PC-9 (cell line): ENCODE data around the gene AQP2. TPM values are rescaled to one million over a fixed set of nuclear protein-coding genes. Genes with fewer than 3 reads are reported as not detected.

Experiments used
- BruUV-seq: library from RNA; stranded (reverse); fragments of 400-500 nt; replicated peaks from 2 replicates; lab custom pipeline; 2021; lab: Mats Ljungman, UMichigan
- CTCF ChIA-PET: fragments of 300-600 bp; sonication (Branson Sonifier 250); formaldehyde crosslinking; loops from one replicate; lab custom pipeline; 2022; ENCODE audit warnings: antibody characterized with exemption; lab: Charles Lee
- POLR2A ChIA-PET: fragments of 300-600 bp; sonication (Branson Sonifier 250); formaldehyde crosslinking; loops from one replicate; lab custom pipeline; 2022; ENCODE audit warnings: antibody characterized with exemption; ENCODE audit not compliant: unreplicated experiment; lab: Charles Lee
- DNase-seq, 2 experiments: peaks; one replicate each; pipeline versions ENCODE4 v3.0.0 to v3.0.0-alpha.2; 2015 to 2022; ENCODE audit warnings: mixed read lengths in 1 of 2
- H2AFZ ChIP-seq: fragments of 200-600 bp; sonication (generic); 2 replicates; pipeline ENCODE4 v1.8.1; 2017; ENCODE audit warnings: antibody characterized with exemption
- H3F3A ChIP-seq: fragments of 200-600 bp; sonication (generic); 2 replicates; pipeline ENCODE4 v1.8.1; 2017; ENCODE audit warnings: antibody characterized with exemption, mild to moderate bottlenecking, low read depth; ENCODE audit not compliant: insufficient read depth
- H3K27ac ChIP-seq: fragments of 200-600 bp; sonication (generic); 2 replicates; pipeline ENCODE4 v1.6.1; 2016; ENCODE audit warnings: mixed run types
- H3K27me3 ChIP-seq: fragments of 200-600 bp; sonication (generic); 2 replicates; pipeline ENCODE4 v1.6.1; 2016; ENCODE audit warnings: low read depth, mixed run types; ENCODE audit not compliant: insufficient read depth
- H3K36me3 ChIP-seq: fragments of 200-600 bp; sonication (generic); 2 replicates; pipeline ENCODE4 v1.6.1; 2016; ENCODE audit warnings: low read depth, mixed run types
- H3K4me1 ChIP-seq: fragments of 200-600 bp; sonication (generic); replicated peaks from 2 replicates; pipeline ENCODE4 v1.6.1; 2016; ENCODE audit warnings: mixed run types; ENCODE audit not compliant: insufficient read depth
- H3K4me2 ChIP-seq: fragments of 200-600 bp; sonication (generic); 2 replicates; pipeline ENCODE4 v1.6.1; 2017; ENCODE audit warnings: mixed run types
- H3K4me3 ChIP-seq: fragments of 200-600 bp; sonication (generic); 2 replicates; pipeline ENCODE4 v1.6.1; 2016; ENCODE audit warnings: mixed run types
- H3K79me2 ChIP-seq: fragments of 200-600 bp; sonication (generic); 2 replicates; pipeline ENCODE4 v1.6.1; 2017; ENCODE audit warnings: low read depth, mixed run types
- H3K9me2 ChIP-seq: fragments of 200-600 bp; sonication (generic); 2 replicates; pipeline ENCODE4 v1.8.1; 2017; ENCODE audit warnings: mild to moderate bottlenecking; ENCODE audit not compliant: insufficient read depth
- H3K9me3 ChIP-seq: fragments of 200-600 bp; sonication (generic); 2 replicates; pipeline ENCODE4 v1.8.1; 2016; ENCODE audit warnings: low read depth; ENCODE audit not compliant: insufficient read depth
- H4K20me1 ChIP-seq: fragments of 200-600 bp; sonication (generic); 2 replicates; pipeline ENCODE4 v1.8.1; 2017; ENCODE audit not compliant: insufficient read depth
- EZH2 ChIP-seq: fragments of 200-600 bp; sonication (generic); IDR thresholded peaks from 2 replicates; pipeline ENCODE4 v1.8.0; 2017; ENCODE audit warnings: antibody characterized with exemption, low read depth
- intact Hi-C: fragments of 100-400 bp; cut with micrococcal nuclease; formaldehyde crosslinking; loops from one replicate; pipeline ENCODE4 v1.10.0; 2022; ENCODE audit not compliant: unreplicated experiment
- total RNA-seq: library from RNA; stranded (reverse); gene quantifications from 2 replicates; pipeline ENCODE4 v1.2.3, GENCODE V29; 2021
- TF ChIP-seq, protein P1 (sequence below): fragments of 200-600 bp; sonication (generic); conservative IDR thresholded peaks from 2 replicates; pipeline ENCODE4 v1.6.1; 2017; ENCODE audit warnings: mixed run types, antibody characterized with exemption, mild to moderate bottlenecking, moderate library complexity

AQP2 gene
- total RNA-seq, 1 experiment from 2014 or later, result not detected

DNA sequence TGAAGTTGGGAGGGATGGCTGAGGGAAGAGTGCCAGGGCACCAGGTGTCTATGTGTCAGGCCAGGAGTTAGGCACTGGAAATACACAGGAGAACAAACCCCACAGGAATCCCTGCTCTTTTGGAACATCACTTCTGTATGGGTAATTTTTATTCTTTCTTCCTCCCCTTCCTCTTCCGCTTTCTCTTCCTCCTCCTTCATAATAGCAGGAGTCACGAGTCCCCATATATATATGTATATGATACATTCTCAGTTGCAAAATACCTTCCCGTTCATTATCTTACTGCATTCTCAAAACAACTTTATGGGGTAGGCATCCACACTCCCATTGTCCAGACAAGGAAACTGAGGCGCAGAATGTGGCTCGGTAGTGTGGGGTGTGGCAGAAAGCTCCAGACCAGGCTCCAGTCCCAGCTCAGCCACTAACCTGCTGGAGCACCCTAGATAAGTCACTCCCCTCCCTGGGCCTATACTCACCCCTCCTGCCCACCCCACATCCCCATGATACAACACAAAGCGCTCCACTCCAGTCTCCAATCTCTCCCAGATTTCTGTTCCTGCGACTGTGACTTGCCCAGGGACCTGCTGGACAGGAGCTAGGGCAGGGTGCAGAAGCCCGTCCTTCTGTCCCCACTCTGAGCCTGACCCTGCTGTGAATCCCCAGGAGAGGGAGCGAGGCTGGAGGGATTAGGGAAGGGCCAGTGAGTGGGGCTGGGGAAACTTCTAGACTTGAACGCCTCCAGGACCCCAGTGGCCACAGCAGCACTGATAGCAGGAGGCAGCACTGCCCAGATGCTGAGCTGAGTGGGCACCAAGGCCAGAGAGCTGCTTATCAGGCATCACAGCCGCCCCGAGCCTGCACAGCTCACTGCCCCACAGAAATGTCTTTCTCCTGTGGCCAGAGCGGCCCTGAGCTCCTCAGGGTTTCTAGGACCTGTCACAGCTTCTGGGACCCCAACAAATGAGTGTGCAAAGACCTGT lies 1.4 kb upstream of the AQP2 start:
- Histone ChIP-seq H3K36me3 (no peaks in the 10 kb centered on the region), H3K4me1 (peaks cover 14% of the 10 kb centered on the region), H3K79me2 (no peaks in the 10 kb centered on the region), H3K9me3 (no peaks in the 10 kb centered on the region), H3F3A (peaks cover 12% of the 10 kb centered on the region; the same call in 1 of the 2 replicates), H3K9me2 (no peaks in the 10 kb centered on the region), H3K4me3 (no peak overlapping the region), H3K4me2 (no peak overlapping the region), H3K27ac (no peak overlapping the region), H3K27me3 (no peaks in the 10 kb centered on the region), H4K20me1 (no peaks in the 10 kb centered on the region), H2AFZ (no peak overlapping the region)
- TF ChIP-seq EZH2, result no peak
- TF ChIP-seq, protein P1, sequence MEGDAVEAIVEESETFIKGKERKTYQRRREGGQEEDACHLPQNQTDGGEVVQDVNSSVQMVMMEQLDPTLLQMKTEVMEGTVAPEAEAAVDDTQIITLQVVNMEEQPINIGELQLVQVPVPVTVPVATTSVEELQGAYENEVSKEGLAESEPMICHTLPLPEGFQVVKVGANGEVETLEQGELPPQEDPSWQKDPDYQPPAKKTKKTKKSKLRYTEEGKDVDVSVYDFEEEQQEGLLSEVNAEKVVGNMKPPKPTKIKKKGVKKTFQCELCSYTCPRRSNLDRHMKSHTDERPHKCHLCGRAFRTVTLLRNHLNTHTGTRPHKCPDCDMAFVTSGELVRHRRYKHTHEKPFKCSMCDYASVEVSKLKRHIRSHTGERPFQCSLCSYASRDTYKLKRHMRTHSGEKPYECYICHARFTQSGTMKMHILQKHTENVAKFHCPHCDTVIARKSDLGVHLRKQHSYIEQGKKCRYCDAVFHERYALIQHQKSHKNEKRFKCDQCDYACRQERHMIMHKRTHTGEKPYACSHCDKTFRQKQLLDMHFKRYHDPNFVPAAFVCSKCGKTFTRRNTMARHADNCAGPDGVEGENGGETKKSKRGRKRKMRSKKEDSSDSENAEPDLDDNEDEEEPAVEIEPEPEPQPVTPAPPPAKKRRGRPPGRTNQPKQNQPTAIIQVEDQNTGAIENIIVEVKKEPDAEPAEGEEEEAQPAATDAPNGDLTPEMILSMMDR, result no peak
- ChIA-PET CTCF (interaction anchor here (0.5 to 1.1 kb wide), 2 partner anchors 14 to 48 kb away, joined by 4 read pairs; no protein-coding TSS in a partner anchor), POLR2A (no interaction called here)
- BruUV-seq, result no TSS peak
- intact Hi-C loops, result no loop called here
- DNase-seq, result no peak

DNA sequence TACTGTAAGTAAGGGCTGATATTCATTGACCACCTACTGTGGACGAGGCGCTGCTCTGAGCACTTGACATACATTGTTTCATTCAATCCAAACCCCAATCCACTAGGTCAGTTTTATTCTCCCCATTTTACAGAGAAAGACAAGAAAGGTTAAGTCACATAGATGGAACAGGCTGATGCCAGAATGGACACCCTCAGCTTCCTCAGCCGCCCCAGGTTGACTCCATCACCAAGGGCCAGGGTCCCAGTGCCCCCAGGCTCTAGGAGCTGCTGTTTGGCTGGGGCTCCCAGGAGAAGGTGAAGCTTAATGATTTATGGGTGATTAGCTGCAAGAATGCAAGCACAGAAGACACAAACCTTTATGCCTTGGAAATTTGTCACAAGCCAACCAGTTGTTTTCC lies 671 bp upstream of the AQP2 start:
- DNase-seq, result no peak
- H3K4me2 ChIP-seq, result no peak overlapping the region
- H3K9me2 ChIP-seq, result no peaks in the 10 kb centered on the region
- no TSS peak for BruUV-seq
- H3K4me3 ChIP-seq, result no peak overlapping the region
- peaks cover 5% of the 10 kb centered on the region; the same call in 1 of the 2 replicates for H3F3A ChIP-seq
- POLR2A ChIA-PET, result no interaction called here
- H2AFZ ChIP-seq, result no peak overlapping the region
- H4K20me1 ChIP-seq, result no peaks in the 10 kb centered on the region
- no peaks in the 10 kb centered on the region for H3K79me2 ChIP-seq
- no peak overlapping the region for H3K27ac ChIP-seq
- CTCF ChIA-PET, result interaction anchor here (0.5 to 1.1 kb wide), 2 partner anchors 13 to 48 kb away, joined by 4 read pairs; no protein-coding TSS in a partner anchor
- peaks cover 14% of the 10 kb centered on the region for H3K4me1 ChIP-seq
- no peaks in the 10 kb centered on the region for H3K27me3 ChIP-seq
- TF ChIP-seq, protein P1, result no peak
- TF ChIP-seq EZH2, result no peak
- no peaks in the 10 kb centered on the region for H3K9me3 ChIP-seq
- intact Hi-C loops, result no loop called here
- no peaks in the 10 kb centered on the region for H3K36me3 ChIP-seq

DNA sequence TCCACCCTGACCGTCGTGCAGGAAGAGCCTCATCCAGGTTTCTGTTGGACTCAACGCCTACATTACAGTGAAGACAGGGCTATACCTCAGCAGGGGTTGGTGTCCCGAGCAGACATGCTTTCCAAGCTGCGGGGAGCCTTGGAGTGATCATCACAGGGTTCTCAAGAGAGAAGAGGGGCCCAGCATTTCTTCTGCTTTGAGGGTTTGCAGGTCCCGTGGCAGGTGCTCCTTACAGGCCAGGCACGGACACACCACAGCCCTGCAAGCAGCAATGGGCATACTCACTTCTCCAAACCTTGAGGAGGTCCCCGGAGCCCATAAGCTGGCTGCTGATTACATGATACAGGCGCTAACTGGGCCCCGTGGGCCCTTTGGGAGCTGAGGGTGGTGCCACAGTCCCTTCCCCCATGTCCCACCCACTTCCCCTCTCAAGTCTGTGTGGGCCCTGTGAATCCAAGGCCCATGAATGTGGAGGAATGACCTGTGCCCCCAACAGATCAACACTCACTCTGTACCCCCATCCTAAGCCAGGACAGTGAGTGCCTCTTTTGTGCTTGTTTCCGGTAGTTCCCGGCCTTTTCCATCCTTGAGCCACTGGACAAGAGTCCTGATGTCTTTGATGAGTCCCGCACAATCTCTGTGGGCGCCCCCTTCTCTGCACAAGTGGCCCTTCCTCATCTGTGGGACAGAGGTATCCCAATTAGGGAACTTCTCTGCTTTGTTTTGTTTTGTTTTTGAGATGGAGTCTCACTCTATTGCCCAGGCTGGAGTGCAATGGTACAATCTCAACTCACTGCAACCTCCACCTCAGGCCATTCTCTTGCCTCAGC lies 1.1 kb downstream of the AQP2 start:
- Histone ChIP-seq H3F3A (no peaks in the 10 kb centered on the region), H4K20me1 (no peaks in the 10 kb centered on the region), H3K9me2 (no peaks in the 10 kb centered on the region), H3K36me3 (no peaks in the 10 kb centered on the region), H3K4me3 (no peak overlapping the region), H3K4me1 (no peaks in the 10 kb centered on the region), H3K9me3 (no peaks in the 10 kb centered on the region), H3K4me2 (no peak overlapping the region), H3K27me3 (no peaks in the 10 kb centered on the region), H3K27ac (no peak overlapping the region), H2AFZ (no peak overlapping the region), H3K79me2 (no peaks in the 10 kb centered on the region)
- ChIA-PET POLR2A (no interaction called here), CTCF (interaction anchor here (0.6 kb wide), 1 partner anchor 517 kb away, joined by 10 read pairs; no protein-coding TSS in a partner anchor)
- BruUV-seq, result no TSS peak
- intact Hi-C loops, result no loop called here
- no peak for DNase-seq
- TF ChIP-seq, protein P1, result no peak
- no peak for TF ChIP-seq EZH2
